ENCODE measurements around the gene GPR158. TPM values are rescaled to one million over a fixed set of nuclear protein-coding genes. Genes with fewer than 3 reads are reported as not detected.

GPR158 gene, protein sequence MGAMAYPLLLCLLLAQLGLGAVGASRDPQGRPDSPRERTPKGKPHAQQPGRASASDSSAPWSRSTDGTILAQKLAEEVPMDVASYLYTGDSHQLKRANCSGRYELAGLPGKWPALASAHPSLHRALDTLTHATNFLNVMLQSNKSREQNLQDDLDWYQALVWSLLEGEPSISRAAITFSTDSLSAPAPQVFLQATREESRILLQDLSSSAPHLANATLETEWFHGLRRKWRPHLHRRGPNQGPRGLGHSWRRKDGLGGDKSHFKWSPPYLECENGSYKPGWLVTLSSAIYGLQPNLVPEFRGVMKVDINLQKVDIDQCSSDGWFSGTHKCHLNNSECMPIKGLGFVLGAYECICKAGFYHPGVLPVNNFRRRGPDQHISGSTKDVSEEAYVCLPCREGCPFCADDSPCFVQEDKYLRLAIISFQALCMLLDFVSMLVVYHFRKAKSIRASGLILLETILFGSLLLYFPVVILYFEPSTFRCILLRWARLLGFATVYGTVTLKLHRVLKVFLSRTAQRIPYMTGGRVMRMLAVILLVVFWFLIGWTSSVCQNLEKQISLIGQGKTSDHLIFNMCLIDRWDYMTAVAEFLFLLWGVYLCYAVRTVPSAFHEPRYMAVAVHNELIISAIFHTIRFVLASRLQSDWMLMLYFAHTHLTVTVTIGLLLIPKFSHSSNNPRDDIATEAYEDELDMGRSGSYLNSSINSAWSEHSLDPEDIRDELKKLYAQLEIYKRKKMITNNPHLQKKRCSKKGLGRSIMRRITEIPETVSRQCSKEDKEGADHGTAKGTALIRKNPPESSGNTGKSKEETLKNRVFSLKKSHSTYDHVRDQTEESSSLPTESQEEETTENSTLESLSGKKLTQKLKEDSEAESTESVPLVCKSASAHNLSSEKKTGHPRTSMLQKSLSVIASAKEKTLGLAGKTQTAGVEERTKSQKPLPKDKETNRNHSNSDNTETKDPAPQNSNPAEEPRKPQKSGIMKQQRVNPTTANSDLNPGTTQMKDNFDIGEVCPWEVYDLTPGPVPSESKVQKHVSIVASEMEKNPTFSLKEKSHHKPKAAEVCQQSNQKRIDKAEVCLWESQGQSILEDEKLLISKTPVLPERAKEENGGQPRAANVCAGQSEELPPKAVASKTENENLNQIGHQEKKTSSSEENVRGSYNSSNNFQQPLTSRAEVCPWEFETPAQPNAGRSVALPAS (N-terminal part only)
- under 1 TPM in 1 of 2 donors, not detected in 1; 0.08 TPM for total RNA-seq
- under 1 TPM in 1 of 2 donors, not detected in 1; 0.03 TPM for polyA plus RNA-seq

DNA sequence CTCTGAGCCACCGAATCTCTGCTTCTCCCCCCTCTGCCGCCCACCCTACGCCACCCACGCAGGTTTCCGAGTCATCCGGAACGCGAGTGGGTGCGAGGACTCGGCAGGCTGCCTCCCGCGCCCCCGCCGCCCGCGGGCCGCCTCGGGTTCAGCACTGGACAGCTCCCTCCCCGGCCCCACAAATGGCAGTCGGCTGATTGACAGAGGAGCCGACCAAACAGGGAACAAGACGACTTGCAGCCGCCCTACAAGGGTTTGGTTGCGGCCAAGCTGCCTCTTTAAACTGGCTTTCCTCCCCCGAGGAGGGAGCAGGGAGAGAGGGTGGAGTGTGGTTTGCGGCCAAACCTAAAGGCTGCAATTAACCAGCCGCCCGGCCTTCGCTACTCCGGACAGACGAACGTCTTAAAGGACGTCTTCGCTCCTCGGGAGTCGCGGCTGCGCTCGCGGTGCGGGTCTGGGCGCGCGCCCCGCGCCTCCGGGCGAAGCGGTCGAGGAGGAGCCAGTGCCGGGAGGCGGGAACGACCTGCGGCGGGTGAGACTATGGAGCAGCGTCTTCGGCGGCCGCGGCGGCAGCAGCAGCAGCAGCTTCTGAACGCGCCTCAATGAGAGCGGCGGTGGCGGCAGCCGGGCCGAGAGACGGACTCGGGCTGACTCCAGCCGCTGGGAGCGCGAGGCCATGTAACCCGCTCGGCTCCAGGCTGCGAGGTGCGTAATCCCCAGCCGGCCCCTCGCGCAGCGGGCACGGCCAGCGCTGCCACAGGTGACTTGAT, at the start of gene GPR158:
Gene GPR158 (plus strand): TSS at position 541 of the 770 bp plus-strand sequence. CDS start 420 bp downstream, outside the sequence.
- peak; percentile 76 for DNase-seq (ENCODE audit: low spot score)
- TF ChIP-seq REST (IDR thresholded peaks at IDR 0.05) (peak; percentile 100), EGR1 (IDR thresholded peaks at IDR 0.05; ENCODE audit: low read depth in 2 of 2) (no peak), RAD21 (IDR thresholded peaks at IDR 0.05) (no peak), SP1 (IDR thresholded peaks at IDR 0.05) (peak; percentile 19)
- TF ChIP-seq, protein P1, sequence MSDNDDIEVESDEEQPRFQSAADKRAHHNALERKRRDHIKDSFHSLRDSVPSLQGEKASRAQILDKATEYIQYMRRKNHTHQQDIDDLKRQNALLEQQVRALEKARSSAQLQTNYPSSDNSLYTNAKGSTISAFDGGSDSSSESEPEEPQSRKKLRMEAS (IDR thresholded peaks at IDR 0.05), result no peak
- Histone ChIP-seq H3K36me3 (ENCODE audit: control insufficient read depth in 4 of 4, insufficient read depth in 3 of 4, low read depth in 1 of 4, low read length in 3 of 4) (no peaks in the 10 kb centered on the region), H3K9ac (ENCODE audit: low read depth in 1 of 2, low read length in 2 of 2) (no peak within 1 kb of the TSS), H3K9me3 (ENCODE audit: control insufficient read depth in 4 of 4, low read length in 3 of 4) (no peaks in the 10 kb centered on the region), H3K27ac (ENCODE audit: low read depth in 1 of 2, low read length in 2 of 2) (no peak within 1 kb of the TSS), H3K4me1 (ENCODE audit: control insufficient read depth in 4 of 4, insufficient read depth in 4 of 4, low read length in 3 of 4) (peaks cover 9 to 27% (median 13%) of the 10 kb centered on the region in 4 donors), H3K4me3 (ENCODE audit: low read depth in 1 of 3, low read length in 3 of 3) (peak within 1 kb of the TSS in 2 of 3 donors; percentile 45 to 74), H3K27me3 (ENCODE audit: control insufficient read depth in 4 of 4, insufficient read depth in 4 of 4, low read length in 3 of 4) (peaks cover 2 to 18% (median 9%) of the 10 kb centered on the region in 4 donors)
- WGBS, result 7% methylated on average over 83 of the region's 83 CpGs

- Histone ChIP-seq H3K27me3 (ENCODE audit: control insufficient read depth in 4 of 4, insufficient read depth in 4 of 4, low read length in 3 of 4) (peaks cover 0 to 4% (median 0%) of the 10 kb centered on the region in 4 donors), H3K9ac (ENCODE audit: low read depth in 1 of 2, low read length in 2 of 2) (no peak overlapping the region), H3K27ac (ENCODE audit: low read depth in 1 of 2, low read length in 2 of 2) (no peak overlapping the region), H3K4me3 (ENCODE audit: low read depth in 1 of 3, low read length in 3 of 3) (no peak overlapping the region), H3K9me3 (ENCODE audit: control insufficient read depth in 4 of 4, low read length in 3 of 4) (no peaks in the 10 kb centered on the region), H3K36me3 (ENCODE audit: control insufficient read depth in 4 of 4, insufficient read depth in 3 of 4, low read depth in 1 of 4, low read length in 3 of 4) (no peaks in the 10 kb centered on the region), H3K4me1 (ENCODE audit: control insufficient read depth in 4 of 4, insufficient read depth in 4 of 4, low read length in 3 of 4) (no peaks in the 10 kb centered on the region)
- TF ChIP-seq TAF1 (conservative IDR thresholded peaks at IDR 0.05), result no peak
- no peak for TF ChIP-seq FOXA1 (IDR thresholded peaks at IDR 0.05)
- no peak for TF ChIP-seq RXRA (IDR thresholded peaks at IDR 0.05)
- no peak for TF ChIP-seq HNF4A (conservative IDR thresholded peaks at IDR 0.05)
- TF ChIP-seq ZBTB33 (IDR thresholded peaks at IDR 0.05), result no peak
- TF ChIP-seq, protein P1 (IDR thresholded peaks at IDR 0.05), result no peak
- no peak for TF ChIP-seq EGR1 (IDR thresholded peaks at IDR 0.05; ENCODE audit: low read depth in 2 of 2)
- TF ChIP-seq RAD21 (IDR thresholded peaks at IDR 0.05), result no peak
- 48% methylated on average over 7 of the region's 7 CpGs for WGBS
- DNase-seq (ENCODE audit: low spot score), result no peak
Observed at GRCh38 chr10:25125201-25125611, 49.6 kb upstream of the GPR158 start.
